ENCODE results near the gene FBLN2.
"Not testable (repeated sequence)": the region's sequence is repeated elsewhere in the genome, so short reads cannot be mapped to it uniquely, and the experiment has no call there.

FBLN2 gene

GRCh38 chr3:13556917-13557316, 8.0 kb downstream of the FBLN2 start:
- DNase-seq (ENCODE audit: low spot score in 2 of 2) (no peak), ATAC-seq (ENCODE audit: low read depth) (no peak)
- Mint-ChIP-seq H3K9me3 (no peaks in the 10 kb centered on the region), H3K36me3 (peaks cover 1% of the 10 kb centered on the region), H3K4me3 (no peak overlapping the region), H3K4me1 (peaks cover 15% of the 10 kb centered on the region), H3K27ac (no peak overlapping the region), H3K27me3 (peaks cover 18% of the 10 kb centered on the region)

- Mint-ChIP-seq H3K4me3 (no peak overlapping the region), H3K27me3 (peaks cover 15% of the 10 kb centered on the region), H3K4me1 (peaks cover 13% of the 10 kb centered on the region), H3K9me3 (no peaks in the 10 kb centered on the region), H3K36me3 (peaks cover 1% of the 10 kb centered on the region), H3K27ac (no peak overlapping the region)
- DNase-seq (ENCODE audit: low spot score in 2 of 2) (no peak), ATAC-seq (ENCODE audit: low read depth) (no peak)
These were observed 8.5 kb downstream of the FBLN2 start for GRCh38 chr3:13557417-13557816.

- DNase-seq (ENCODE audit: low spot score in 2 of 2), result no peak
- H3K36me3 Mint-ChIP-seq, result peaks cover 1% of the 10 kb centered on the region
- ATAC-seq (ENCODE audit: low read depth), result no peak
- peaks cover 13% of the 10 kb centered on the region for H3K27me3 Mint-ChIP-seq
- no peak overlapping the region for H3K4me3 Mint-ChIP-seq
- H3K27ac Mint-ChIP-seq, result no peak overlapping the region
- H3K4me1 Mint-ChIP-seq, result peaks cover 11% of the 10 kb centered on the region
- no peaks in the 10 kb centered on the region for H3K9me3 Mint-ChIP-seq
These were observed 9.0 kb downstream of the FBLN2 start for GRCh38 chr3:13557926-13558325.

GRCh38 chr3:13558651-13559050, 9.7 kb downstream of the FBLN2 start:
- DNase-seq (ENCODE audit: low spot score in 2 of 2) (no peak), ATAC-seq (ENCODE audit: low read depth) (no peak)
- Mint-ChIP-seq H3K4me3 (no peak overlapping the region), H3K27ac (no peak overlapping the region), H3K27me3 (peaks cover 10% of the 10 kb centered on the region), H3K36me3 (peaks cover 1% of the 10 kb centered on the region), H3K9me3 (no peaks in the 10 kb centered on the region), H3K4me1 (peaks cover 6% of the 10 kb centered on the region)

GRCh38 chr3:13559764-13560525, 11.0 kb downstream of the FBLN2 start:
- Mint-ChIP-seq H3K4me1 (no peaks in the 10 kb centered on the region), H3K9me3 (no peaks in the 10 kb centered on the region), H3K27me3 (peaks cover 10% of the 10 kb centered on the region), H3K36me3 (peaks cover 1% of the 10 kb centered on the region), H3K27ac (no peak overlapping the region), H3K4me3 (no peak overlapping the region)
- DNase-seq (ENCODE audit: low spot score in 2 of 2), result no peak
- no peak for ATAC-seq (ENCODE audit: low read depth)

- Mint-ChIP-seq H3K9me3 (no peaks in the 10 kb centered on the region), H3K27ac (no peak overlapping the region), H3K4me3 (no peak overlapping the region), H3K36me3 (peaks cover 1% of the 10 kb centered on the region), H3K27me3 (peaks cover 10% of the 10 kb centered on the region), H3K4me1 (no peaks in the 10 kb centered on the region)
- ATAC-seq (ENCODE audit: low read depth), result no peak
- no peak for DNase-seq (ENCODE audit: low spot score in 2 of 2)
These were observed 12.5 kb downstream of the FBLN2 start for GRCh38 chr3:13561376-13561775.

- H3K4me1 Mint-ChIP-seq, result no peaks in the 10 kb centered on the region
- DNase-seq (ENCODE audit: low spot score in 2 of 2), result no peak
These were observed 13.0 kb downstream of the FBLN2 start for GRCh38 chr3:13561967-13562366.

GRCh38 chr3:13562421-13562820, 13.5 kb downstream of the FBLN2 start:
- not testable (repeated sequence) for ATAC-seq (ENCODE audit: low read depth); H3K27me3 Mint-ChIP-seq; H3K4me3 Mint-ChIP-seq; H3K4me1 Mint-ChIP-seq; H3K27ac Mint-ChIP-seq; H3K36me3 Mint-ChIP-seq; DNase-seq (ENCODE audit: low spot score in 2 of 2); H3K9me3 Mint-ChIP-seq

More at GRCh38 chr3:13561967-13562366, 13.0 kb downstream of the FBLN2 start:
- H3K27ac Mint-ChIP-seq, result no peak overlapping the region
- ATAC-seq (ENCODE audit: low read depth), result no peak
- H3K4me3 Mint-ChIP-seq, result no peak overlapping the region
- no peaks in the 10 kb centered on the region for H3K9me3 Mint-ChIP-seq
- H3K36me3 Mint-ChIP-seq, result peaks cover 1% of the 10 kb centered on the region
- peaks cover 10% of the 10 kb centered on the region for H3K27me3 Mint-ChIP-seq

- Mint-ChIP-seq H3K27me3 (peaks cover 7% of the 10 kb centered on the region), H3K9me3 (no peaks in the 10 kb centered on the region), H3K27ac (no peak overlapping the region), H3K4me1 (no peaks in the 10 kb centered on the region), H3K36me3 (peaks cover 1% of the 10 kb centered on the region), H3K4me3 (no peak overlapping the region)
- DNase-seq (ENCODE audit: low spot score in 2 of 2), result no peak
- no peak for ATAC-seq (ENCODE audit: low read depth)
These were observed 14.4 kb downstream of the FBLN2 start for GRCh38 chr3:13563321-13563720.

GRCh38 chr3:13563911-13564310, 15.0 kb downstream of the FBLN2 start:
- H3K4me1 Mint-ChIP-seq, result no peaks in the 10 kb centered on the region
- no peak overlapping the region for H3K27ac Mint-ChIP-seq
- H3K4me3 Mint-ChIP-seq, result no peak overlapping the region

GRCh38 chr3:13564751-13565560, 16.0 kb downstream of the FBLN2 start:
- ATAC-seq (ENCODE audit: low read depth) (no peak), DNase-seq (ENCODE audit: low spot score in 2 of 2) (no peak)
- Mint-ChIP-seq H3K9me3 (no peaks in the 10 kb centered on the region), H3K27me3 (peaks cover 14% of the 10 kb centered on the region), H3K27ac (no peak overlapping the region), H3K4me1 (no peaks in the 10 kb centered on the region), H3K4me3 (no peak overlapping the region), H3K36me3 (peaks cover 1% of the 10 kb centered on the region)

More at GRCh38 chr3:13563911-13564310, 15.0 kb downstream of the FBLN2 start:
- DNase-seq (ENCODE audit: low spot score in 2 of 2) (no peak), ATAC-seq (ENCODE audit: low read depth) (no peak)
- H3K36me3 Mint-ChIP-seq, result peaks cover 1% of the 10 kb centered on the region
- H3K9me3 Mint-ChIP-seq, result no peaks in the 10 kb centered on the region
- H3K27me3 Mint-ChIP-seq, result peaks cover 10% of the 10 kb centered on the region

- Mint-ChIP-seq H3K36me3 (peaks cover 1% of the 10 kb centered on the region), H3K27ac (no peak overlapping the region), H3K9me3 (no peaks in the 10 kb centered on the region)
These were observed 16.9 kb downstream of the FBLN2 start for GRCh38 chr3:13565581-13566452.

GRCh38 chr3:13566453-13566748, 17.5 kb downstream of the FBLN2 start:
- Mint-ChIP-seq H3K36me3 (peaks cover under 1% of the 10 kb centered on the region), H3K9me3 (no peaks in the 10 kb centered on the region), H3K27me3 (peaks cover 12% of the 10 kb centered on the region), H3K27ac (no peak overlapping the region), H3K4me3 (no peak overlapping the region), H3K4me1 (no peaks in the 10 kb centered on the region)
- ATAC-seq (ENCODE audit: low read depth) (no peak), DNase-seq (ENCODE audit: low spot score in 2 of 2) (no peak)

More at GRCh38 chr3:13565581-13566452, 16.9 kb downstream of the FBLN2 start:
- no peaks in the 10 kb centered on the region for H3K4me1 Mint-ChIP-seq
- no peak for ATAC-seq (ENCODE audit: low read depth)
- no peak for DNase-seq (ENCODE audit: low spot score in 2 of 2)
- no peak overlapping the region for H3K4me3 Mint-ChIP-seq
- peaks cover 14% of the 10 kb centered on the region for H3K27me3 Mint-ChIP-seq

- no peak for DNase-seq (ENCODE audit: low spot score in 2 of 2)
- Mint-ChIP-seq H3K4me1 (no peaks in the 10 kb centered on the region), H3K9me3 (no peaks in the 10 kb centered on the region), H3K27me3 (peaks cover 10% of the 10 kb centered on the region), H3K4me3 (no peak overlapping the region), H3K27ac (no peak overlapping the region), H3K36me3 (no peaks in the 10 kb centered on the region)
- ATAC-seq (ENCODE audit: low read depth), result no peak
These were observed 17.9 kb downstream of the FBLN2 start for GRCh38 chr3:13566769-13567310.
